Spleen (tissue), 7 donors: ENCODE measurements around the gene RIPPLY1.

Source experiments
- POLR2A ChIP-seq, 3 donors: fragments of 450-650 bp; IDR thresholded peaks; one replicate each; pipeline ENCODE4 v1.5.1; 2017; ENCODE audit warnings: antibody characterized with exemption in 3 of 3, mild to moderate bottlenecking in 1 of 3
- TF ChIP-seq, protein P1 (sequence below), 11 experiments: fragments of 200-600 bp in 7 of 11; fragments of 450-650 bp in 4 of 11; sonication (generic) in 4 of 11; IDR thresholded peaks in 8 of 11; conservative IDR thresholded peaks in 3 of 11; 1 replicate in 7 of 11; 2 replicates in 4 of 11; pipeline versions ENCODE4 v1.4.0 to v1.8.0; 2016 to 2021; ENCODE audit warnings: antibody characterized with exemption in 11 of 11, inconsistent platforms in 4 of 11, mild to moderate bottlenecking in 1 of 11
- donor health status: DM: no; HTN: no; CAD: no; lungs with moderate emphysema.
- donor health status: DM: no; HTN: no; CAD: no.
- donor health status: DM: no; HTN: no; CAD: no.

DNA sequence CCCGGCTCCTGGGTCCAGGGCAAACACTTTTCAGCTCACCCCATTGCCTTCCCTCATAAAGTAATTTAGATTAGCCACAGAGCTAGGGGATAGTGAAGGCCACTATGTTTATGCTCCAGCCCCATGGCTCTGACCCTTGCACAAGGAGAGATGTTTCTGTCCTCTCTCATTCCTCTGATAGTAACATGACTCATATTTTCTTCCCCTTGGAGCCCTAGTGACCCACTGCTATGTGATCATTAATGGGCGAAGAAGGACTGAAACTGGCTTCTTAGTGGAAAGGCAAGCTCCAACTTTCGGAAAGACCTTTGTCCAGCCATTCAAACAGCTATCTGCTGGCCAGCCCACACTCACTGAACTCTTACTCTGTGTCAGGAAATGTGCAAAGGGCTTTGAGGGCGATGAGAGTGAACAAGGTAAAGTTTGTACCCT lies 29.4 kb upstream of the RIPPLY1 start:
- TF ChIP-seq, protein P1, sequence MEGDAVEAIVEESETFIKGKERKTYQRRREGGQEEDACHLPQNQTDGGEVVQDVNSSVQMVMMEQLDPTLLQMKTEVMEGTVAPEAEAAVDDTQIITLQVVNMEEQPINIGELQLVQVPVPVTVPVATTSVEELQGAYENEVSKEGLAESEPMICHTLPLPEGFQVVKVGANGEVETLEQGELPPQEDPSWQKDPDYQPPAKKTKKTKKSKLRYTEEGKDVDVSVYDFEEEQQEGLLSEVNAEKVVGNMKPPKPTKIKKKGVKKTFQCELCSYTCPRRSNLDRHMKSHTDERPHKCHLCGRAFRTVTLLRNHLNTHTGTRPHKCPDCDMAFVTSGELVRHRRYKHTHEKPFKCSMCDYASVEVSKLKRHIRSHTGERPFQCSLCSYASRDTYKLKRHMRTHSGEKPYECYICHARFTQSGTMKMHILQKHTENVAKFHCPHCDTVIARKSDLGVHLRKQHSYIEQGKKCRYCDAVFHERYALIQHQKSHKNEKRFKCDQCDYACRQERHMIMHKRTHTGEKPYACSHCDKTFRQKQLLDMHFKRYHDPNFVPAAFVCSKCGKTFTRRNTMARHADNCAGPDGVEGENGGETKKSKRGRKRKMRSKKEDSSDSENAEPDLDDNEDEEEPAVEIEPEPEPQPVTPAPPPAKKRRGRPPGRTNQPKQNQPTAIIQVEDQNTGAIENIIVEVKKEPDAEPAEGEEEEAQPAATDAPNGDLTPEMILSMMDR (IDR thresholded peaks at IDR 0.05 in 8 of 11, conservative IDR thresholded peaks at IDR 0.05 in 3 of 11) = no peak
- no peak for TF ChIP-seq POLR2A (IDR thresholded peaks at IDR 0.05)
